NCI-H187 (cell line): ENCODE results near the gene MYCBP2.
"Not testable (repeated sequence)": the region's sequence is repeated elsewhere in the genome, so short reads cannot be mapped to it uniquely, and the experiment has no call there.

Experiments used
- DNase-seq, 2 experiments: peaks; one replicate each; lab custom pipeline; 2025; lab: John Stamatoyannopoulos, UW

Gene MYCBP2, protein sequence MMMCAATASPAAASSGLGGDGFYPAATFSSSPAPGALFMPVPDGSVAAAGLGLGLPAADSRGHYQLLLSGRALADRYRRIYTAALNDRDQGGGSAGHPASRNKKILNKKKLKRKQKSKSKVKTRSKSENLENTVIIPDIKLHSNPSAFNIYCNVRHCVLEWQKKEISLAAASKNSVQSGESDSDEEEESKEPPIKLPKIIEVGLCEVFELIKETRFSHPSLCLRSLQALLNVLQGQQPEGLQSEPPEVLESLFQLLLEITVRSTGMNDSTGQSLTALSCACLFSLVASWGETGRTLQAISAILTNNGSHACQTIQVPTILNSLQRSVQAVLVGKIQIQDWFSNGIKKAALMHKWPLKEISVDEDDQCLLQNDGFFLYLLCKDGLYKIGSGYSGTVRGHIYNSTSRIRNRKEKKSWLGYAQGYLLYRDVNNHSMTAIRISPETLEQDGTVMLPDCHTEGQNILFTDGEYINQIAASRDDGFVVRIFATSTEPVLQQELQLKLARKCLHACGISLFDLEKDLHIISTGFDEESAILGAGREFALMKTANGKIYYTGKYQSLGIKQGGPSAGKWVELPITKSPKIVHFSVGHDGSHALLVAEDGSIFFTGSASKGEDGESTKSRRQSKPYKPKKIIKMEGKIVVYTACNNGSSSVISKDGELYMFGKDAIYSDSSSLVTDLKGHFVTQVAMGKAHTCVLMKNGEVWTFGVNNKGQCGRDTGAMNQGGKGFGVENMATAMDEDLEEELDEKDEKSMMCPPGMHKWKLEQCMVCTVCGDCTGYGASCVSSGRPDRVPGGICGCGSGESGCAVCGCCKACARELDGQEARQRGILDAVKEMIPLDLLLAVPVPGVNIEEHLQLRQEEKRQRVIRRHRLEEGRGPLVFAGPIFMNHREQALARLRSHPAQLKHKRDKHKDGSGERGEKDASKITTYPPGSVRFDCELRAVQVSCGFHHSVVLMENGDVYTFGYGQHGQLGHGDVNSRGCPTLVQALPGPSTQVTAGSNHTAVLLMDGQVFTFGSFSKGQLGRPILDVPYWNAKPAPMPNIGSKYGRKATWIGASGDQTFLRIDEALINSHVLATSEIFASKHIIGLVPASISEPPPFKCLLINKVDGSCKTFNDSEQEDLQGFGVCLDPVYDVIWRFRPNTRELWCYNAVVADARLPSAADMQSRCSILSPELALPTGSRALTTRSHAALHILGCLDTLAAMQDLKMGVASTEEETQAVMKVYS (N-terminal part only)

DNA sequence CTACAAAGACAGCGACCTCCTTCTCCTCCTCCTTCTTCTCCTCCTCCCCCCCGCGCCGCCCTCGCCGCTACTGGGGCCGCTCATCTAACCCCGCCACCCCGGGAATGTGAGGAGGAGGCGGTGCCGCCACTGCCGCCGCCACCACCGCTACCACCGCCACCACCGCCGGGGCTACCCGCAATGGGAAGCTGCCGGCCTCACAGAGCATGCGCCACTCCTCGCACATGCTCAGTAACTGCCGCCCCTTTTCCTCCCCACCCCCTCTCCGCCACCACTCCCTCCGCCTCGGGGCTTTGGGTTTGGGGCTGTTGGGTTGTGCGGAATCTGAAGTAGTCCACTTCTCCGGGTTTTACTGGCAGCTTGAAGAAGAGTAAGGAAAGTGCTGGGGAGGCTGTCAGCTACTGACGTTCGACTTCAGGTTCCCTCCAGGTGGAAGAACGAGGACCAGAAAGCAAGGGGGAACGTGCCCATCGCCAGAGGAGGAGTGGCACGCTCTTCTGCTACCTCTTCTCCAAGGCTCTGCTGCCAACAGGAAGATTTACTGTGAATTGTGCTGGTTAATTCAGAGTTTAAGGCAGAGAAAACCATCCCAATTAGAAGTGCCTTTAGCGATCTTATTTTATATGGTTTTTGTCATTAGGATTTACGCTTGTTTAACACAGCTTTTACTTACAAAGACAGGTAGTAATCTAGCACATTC is at the start of gene MYCBP2:
Gene MYCBP2 (minus strand): TSS at position 190 of the 700 bp plus-strand sequence. CDS start 319 bp downstream, outside the sequence.
- peak; percentile 96 to 99 for DNase-seq

DNA sequence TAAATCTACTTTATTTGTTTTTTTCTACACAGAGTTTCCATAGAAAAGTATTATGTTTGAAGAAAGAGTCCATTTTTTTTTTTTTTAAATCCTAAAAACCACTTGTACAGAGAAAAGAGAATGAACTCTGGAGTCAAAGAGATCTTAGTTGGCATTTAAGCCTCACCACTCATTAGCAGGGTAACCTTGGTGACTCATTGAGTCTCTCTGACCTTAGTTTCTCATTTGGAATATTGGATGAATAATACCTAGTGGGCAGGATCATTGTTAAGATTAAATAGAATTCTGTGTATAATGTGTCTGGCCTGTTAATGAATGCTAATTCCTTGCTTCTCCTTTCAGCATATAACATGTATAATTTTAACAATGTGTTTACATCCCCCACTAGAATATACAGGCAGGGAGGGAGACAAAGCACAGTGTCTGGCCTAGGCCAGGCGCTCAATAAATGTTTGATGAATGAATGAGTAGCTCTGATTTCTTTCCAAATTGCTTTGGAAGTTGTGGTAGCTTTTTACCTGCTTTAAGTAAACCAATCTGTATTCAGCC is 48.7 kb upstream of the MYCBP2 start:
- DNase-seq = no peak

DNA sequence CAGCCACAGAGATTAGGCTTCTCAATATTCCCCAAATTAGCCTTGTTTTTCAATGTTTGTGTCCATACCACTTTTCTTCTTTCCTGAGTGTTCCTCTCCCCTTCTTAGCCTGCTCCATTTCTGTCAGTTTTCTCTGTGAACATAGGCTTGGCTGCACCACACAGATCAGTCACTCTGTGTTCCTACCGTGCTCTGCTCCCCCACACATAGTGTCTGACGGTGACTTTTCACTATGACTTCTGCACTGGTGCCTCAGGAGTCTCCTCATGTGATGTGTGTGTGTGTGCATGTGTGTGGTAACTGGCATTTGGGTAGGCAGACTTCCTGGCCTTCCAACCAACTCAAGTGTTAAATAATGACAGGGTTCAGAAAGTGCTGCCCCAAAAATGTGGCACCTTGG is 47.9 kb upstream of the MYCBP2 start:
- no peak for DNase-seq

DNA sequence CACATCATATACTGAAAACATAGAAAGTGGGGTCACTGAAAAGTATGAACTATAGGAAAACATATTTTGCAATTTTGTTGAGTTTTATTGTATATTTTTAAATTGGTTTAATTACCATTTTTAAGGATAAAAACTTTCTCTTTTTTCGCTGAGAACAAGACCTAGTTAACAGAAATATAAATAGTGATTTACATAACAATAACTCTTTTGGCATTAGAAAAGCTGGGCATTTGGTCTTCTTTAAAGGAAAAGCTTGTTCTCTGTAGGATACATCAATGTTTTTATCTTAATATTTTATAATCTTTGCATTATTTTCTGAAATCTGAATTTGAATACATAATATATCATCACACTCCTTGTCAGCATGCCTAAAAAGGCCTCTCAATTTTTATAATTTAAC is 47.4 kb upstream of the MYCBP2 start:
- DNase-seq = no peak

DNA sequence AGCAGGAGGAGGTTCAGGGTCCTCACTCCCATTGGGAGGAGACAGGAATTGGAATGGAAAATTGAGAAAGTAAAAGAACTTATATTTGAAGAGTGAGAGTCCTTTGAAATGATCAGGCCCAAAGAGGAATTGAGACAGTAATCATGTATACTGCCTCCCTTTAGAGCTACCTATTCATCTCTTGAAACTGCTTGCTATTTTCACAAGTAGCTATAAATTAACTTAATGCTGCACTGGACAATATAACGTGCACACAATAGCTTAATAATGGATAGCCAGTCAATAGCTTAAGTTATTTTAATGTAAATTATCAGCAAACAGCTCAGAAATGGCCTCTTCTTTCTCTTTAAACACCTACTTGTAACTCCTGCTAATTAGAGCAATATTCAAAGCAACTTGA is 46.6 kb upstream of the MYCBP2 start:
- no peak for DNase-seq

DNA sequence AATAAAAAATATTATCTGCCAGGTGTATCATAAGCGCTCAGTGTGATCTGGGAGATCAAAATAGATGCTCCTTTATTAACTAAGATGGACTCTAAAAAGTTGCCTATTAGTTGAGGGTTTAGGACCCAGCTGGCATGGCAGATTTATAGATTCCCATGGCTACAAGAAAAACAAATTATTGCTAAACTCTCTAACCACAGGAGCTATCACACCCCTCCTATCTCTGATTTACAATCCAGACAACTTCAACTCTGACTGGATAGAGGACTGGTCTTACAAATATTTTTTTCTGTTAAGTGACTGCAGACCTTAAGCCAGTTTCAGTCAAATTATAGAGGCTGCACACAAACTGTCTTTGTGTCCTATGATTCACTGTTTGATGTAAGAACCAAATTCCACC is 45.4 kb upstream of the MYCBP2 start:
- no peak for DNase-seq

DNA sequence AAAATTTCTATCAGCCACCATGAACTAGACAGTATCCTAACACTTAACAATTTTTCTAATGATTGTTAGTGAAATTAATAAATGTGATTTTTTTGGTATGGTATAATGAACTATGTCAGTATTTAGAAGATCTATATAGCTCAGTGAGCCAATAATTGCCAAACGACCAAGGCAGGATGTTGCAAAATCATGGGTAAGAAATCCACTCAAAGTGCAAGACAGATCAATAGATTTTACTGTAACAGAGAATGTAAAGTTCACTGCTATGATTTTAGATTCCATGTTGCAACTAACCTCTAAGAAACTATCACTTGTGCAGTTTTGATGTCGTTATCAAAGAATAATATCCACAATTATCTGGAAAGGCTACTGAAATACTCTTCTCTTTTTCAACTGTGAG is 44.0 kb upstream of the MYCBP2 start:
- DNase-seq = no peak

DNA sequence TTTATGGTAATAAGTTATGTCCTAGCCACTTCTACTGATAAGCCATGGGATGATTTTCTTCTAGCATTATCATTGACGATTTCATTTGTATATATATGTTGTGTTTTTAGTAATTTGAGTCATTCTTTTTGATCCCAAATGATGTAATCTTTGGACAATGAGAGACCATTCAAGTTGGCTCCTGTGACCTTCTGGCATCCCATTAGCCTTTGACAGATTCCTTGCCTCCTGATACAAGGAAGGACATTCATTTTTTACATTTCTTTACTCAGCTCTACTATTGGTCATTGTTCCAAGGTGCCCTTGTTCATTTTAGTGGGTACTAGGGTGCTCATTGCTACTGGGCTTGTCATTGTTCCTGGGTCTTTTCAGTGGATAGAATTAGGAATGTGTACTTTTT is 35.3 kb upstream of the MYCBP2 start:
- no peak for DNase-seq

DNA sequence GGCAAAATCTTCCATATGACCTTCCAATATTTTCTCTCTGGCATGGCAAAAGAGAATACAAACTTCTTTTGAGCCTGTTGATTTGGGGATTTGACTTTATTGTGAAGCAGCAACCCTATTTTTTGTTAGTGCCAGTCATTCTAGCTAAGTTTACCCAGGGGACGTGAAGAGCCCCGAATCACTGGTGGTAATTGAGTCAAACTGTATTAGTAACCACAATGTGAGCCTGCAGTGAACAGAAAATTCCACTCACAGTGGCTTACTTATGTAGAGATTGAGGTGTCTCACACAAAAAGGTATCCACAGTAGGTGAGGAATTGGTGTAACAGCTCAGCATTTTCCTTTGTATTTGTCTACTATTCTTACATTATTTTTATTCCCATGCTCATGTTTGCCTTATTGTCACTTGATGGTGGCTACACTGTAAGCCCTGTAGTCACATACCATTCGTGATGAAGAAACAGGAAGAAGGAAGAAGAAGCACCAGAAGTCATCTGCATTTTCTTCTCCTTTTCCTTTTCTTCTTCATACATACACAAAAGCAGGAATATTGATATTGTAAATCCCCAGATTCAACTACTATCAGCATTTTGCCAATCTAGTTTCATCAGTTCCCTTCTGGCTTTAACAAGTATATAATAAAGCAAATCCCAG is 33.3 kb upstream of the MYCBP2 start:
- no peak for DNase-seq

DNA sequence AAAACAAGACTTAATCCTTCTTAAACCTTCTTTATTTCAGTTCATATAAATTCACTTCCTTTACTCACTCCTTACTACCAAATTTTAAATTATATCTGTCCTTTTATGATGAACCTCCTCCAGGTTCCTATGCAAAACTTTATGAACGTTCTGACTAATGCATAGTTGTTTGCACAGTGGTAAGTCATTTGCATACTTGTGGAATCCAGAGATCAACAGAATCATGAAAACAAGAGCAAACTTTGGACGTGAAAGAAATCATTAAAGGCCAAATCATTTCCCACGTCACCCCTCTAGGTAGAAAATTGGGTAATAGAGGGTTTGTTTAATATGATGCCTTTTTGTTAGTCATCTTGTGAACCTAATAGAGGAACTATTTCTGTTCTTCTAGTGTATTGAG is 32.3 kb upstream of the MYCBP2 start:
- DNase-seq = no peak

DNA sequence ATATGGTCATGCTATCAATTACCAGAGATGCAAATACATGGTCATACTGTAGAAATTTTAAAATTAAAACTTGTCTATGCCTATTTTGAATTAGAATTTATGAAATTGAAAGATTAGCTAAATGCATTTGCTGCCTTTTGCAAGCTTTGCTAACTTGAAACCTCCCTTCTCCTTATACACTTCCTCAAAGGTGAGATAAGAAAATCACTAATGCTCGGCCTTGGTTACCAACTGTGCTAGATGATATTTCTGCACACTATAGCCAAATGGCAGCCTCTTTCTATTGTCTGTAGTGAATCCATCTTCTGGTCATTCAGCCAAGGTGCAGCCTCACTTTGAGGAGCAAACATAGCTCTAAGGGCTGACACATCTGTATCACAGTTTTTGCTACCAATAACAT is 31.1 kb upstream of the MYCBP2 start:
- DNase-seq = no peak

DNA sequence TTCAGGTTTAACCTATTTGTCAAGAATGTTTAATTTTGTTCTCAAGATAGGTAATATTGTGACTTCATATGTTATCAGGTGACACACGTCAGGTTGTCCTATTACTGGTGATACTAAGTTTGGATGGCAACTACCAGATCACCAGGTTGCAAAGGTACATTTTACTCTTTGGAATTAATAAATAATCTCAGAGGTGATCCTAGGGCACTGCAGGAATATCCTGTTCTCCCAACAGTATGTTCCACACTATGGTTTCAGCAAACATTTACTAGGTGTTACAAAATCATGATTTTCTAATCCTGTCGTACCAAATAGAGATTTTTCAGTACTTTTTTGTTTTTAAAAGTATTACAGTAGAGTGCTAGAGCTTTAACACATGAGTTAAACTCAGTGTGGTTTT is 29.3 kb upstream of the MYCBP2 start:
- no peak for DNase-seq

DNA sequence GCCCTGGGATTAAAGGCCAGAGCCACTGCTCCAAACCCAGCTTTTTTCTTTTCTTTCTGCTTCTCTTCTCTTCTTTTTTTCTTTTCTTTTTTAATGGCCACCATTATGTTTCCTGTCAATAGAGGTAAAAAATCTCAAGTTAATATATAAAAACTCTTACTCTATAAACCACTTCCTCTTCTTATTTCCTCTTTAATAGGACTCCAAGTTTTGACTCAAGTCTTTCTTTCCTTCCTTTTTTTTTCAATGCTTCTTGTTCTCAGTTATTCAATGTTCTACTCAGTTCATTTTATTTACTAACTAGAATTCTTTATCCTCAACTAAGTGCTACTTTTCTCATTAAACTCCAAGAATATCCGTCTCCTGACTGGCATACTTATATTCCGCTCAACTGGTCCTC is 27.1 kb upstream of the MYCBP2 start:
- DNase-seq = no peak

DNA sequence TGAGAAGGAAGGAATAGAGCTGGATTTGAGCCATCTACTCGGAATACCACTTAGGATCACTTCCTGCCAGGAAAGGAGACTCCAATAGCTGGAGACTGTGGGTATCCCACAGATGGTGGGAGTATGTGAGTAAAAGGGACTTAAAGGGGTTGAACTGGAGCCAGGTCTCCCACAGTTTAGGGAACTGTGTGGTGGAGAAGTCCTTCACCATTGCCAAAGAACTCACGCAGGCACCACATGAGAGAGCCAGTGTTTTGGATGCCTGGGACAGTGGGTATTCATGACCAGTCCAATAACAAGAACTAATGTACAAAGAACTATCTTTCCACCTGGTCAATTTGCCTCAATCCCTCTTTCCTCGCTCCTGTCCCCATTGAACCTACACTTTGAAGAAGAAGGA is 24.4 kb upstream of the MYCBP2 start:
- no peak for DNase-seq

DNA sequence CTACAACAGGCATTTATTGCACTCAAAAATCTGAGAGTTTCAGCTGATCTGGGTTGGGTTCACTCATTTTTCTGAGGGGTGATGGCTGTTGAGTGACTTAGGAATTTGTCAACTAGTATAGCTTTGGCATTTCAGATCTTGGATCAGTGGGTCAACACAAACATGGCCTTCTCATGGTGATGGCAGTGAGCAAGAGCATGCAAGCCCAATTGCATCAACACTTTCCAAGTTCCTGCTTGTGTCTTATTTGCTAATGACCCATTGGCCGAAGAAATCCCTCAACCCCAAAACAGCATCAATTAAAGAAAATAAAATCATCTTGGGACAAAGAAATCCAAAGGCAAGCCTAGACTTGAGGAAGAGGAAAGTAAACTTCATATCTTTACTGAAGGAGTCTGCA is 23.9 kb upstream of the MYCBP2 start:
- no peak for DNase-seq

DNA sequence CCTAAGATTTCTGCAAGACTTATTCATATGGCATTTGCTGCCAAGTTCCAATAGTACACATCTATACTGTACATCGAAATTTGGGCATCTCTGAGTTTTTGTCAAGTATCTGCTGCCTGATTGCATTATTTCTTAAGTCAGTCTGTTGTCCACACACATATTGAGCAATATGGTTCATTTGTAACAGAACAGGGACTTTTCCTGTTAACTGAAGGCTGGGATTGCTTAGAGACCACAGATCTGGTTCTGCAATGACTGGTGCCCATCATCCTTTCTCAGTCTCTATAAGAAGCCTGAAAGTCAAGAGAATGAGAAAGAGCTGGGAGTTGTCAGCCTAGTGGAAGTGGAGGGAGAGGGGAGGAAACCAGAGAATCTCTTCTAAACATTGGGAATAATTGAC is 22.5 kb upstream of the MYCBP2 start:
- DNase-seq = no peak

DNA sequence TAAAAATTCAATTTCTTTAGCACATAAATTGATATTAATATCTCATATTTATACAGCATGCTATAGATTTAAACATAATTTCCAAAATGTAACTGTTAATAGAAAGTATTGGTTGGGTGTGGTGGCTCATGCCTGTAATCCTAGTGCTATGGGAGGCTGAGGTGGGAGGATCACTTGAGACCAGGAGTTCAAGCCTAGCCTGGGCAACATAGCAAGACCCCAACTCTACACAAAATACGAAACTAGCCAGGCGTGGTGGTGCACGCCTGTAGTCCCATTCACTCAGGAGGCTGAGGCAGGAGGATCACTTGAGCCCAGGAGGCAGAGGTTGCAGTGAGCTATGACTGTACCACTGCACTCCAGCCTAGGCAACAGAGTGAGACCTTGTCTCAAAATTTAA is 20.5 kb upstream of the MYCBP2 start:
- not testable (repeated sequence) for DNase-seq

DNA sequence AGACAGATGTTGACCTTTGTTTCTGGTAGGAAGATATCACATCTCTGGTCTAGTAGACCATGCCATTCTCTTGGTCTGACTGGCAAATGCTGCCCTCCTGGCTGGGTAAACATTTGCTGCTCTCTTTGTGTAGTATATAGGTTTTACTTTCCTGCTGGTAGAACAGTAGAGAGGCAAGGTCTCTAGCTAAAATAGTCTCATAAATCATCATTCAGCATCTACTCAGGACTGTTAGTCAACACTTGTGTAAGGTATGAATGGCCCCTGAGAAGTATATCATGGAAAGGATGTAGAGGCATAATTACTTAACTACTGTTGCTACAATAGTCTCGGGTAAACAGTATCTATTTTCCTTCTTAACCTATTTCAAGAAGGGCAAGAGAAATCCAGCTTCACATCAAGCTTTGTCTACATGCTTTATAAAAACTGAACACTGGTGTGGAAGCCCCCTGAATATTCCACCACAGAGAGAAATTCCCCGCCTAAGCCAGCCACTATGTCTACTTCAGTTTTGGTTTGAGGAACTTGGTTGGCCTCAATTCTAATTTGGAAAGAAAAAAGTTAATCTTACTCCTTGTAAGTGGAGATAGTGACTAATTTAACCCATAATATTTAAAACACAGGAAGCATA is 18.4 kb upstream of the MYCBP2 start:
- DNase-seq = peak; percentile 47 to 81

DNA sequence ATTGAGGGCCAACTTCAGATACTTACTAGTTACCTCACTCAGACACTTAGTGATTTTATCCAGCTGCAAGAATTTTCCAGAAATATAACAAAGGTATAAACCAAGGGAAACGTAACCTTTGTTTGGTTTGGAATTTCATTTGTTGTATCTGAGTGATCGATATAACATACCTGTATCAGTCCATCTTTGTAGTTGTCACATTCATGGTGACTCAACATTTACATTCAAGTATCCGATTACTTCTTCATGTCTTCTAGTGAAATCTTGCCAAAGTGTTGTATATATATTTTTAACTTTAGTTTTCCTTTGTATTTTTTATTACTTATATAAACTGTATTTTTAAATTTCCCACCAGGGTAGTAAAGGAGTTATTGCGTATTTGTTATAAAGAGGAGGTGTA is 16.9 kb upstream of the MYCBP2 start:
- DNase-seq = no peak

DNA sequence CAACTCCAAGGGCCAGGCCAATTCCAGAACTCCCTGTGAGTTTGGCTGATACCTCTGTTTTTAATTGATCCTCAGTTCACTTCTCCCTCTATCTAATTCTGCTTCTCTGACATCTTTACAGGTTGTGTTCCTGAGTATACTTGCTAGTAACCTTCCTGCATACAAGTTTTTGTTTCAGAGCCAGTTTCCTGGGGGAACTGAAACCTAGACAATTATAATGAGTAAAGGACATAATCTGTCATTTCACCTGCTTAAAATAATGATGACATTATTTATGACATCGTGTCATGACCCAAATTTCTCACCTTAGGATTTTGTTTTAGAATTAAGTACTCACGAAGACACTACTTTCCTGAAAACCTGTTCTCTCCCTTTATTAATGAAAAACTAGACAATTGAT is 12.5 kb upstream of the MYCBP2 start:
- no peak for DNase-seq
